Kidney glomerular epithelial cell (primary cell): ENCODE measurements around the gene RNU6-1.

Experiments used
- DNase-seq: peaks from one replicate; lab custom pipeline; 2025; lab: John Stamatoyannopoulos, UW

RNU6-1 gene

GRCh38 chr15:67832897-67833709, 6.7 kb downstream of the RNU6-1 start:
- no peak for DNase-seq

- DNase-seq: peak; percentile 41
Measured at GRCh38 chr15:67832031-67832551, 7.8 kb downstream of the RNU6-1 start.

- DNase-seq: no peak
Measured at GRCh38 chr15:67831363-67831762, 8.5 kb downstream of the RNU6-1 start.

- no peak for DNase-seq
Measured at GRCh38 chr15:67829647-67830504, 10.0 kb downstream of the RNU6-1 start.

GRCh38 chr15:67828969-67829646, 10.7 kb downstream of the RNU6-1 start:
- no peak for DNase-seq

GRCh38 chr15:67828278-67828968, 11.4 kb downstream of the RNU6-1 start:
- no peak for DNase-seq

GRCh38 chr15:67827562-67828277, 12.1 kb downstream of the RNU6-1 start:
- DNase-seq: no peak

GRCh38 chr15:67826717-67827561, 12.9 kb downstream of the RNU6-1 start:
- no peak for DNase-seq

GRCh38 chr15:67825881-67826716, 13.7 kb downstream of the RNU6-1 start:
- DNase-seq: no peak

GRCh38 chr15:67824976-67825880, 14.6 kb downstream of the RNU6-1 start, which contains the start of gene SKOR1:
TSS of gene SKOR1 (plus strand) at chr15:67825509. CDS start at chr15:67825603, 94 bp downstream.
- no peak for DNase-seq

GRCh38 chr15:67824197-67824968, 15.5 kb downstream of the RNU6-1 start:
- DNase-seq: no peak

GRCh38 chr15:67823314-67824196, 16.3 kb downstream of the RNU6-1 start:
- no peak for DNase-seq

GRCh38 chr15:67822537-67823313, 17.1 kb downstream of the RNU6-1 start:
- DNase-seq: no peak

GRCh38 chr15:67821784-67822440, 17.9 kb downstream of the RNU6-1 start:
- no peak for DNase-seq
